ENCODE results near the gene TMC1.

TMC1 gene

GRCh38 chr9:72884508-72884907 lies 363.1 kb downstream of the TMC1 start:
- Histone ChIP-seq H3K27me3 (ENCODE audit: control insufficient read depth, insufficient read depth, low read length) (no peaks in the 10 kb centered on the region), H3K36me3 (ENCODE audit: control insufficient read depth, insufficient read depth, low read length) (no peaks in the 10 kb centered on the region), H3K4me3 (ENCODE audit: low read depth, low read length) (no peak overlapping the region), H3K79me2 (no peaks in the 10 kb centered on the region), H3K27ac (no peak overlapping the region), H3K9me3 (ENCODE audit: control insufficient read depth, low read length) (no peaks in the 10 kb centered on the region), H3K4me2 (ENCODE audit: low read length) (no peak overlapping the region), H3K9ac (no peak overlapping the region), H2AFZ (no peak overlapping the region), H3K4me1 (no peaks in the 10 kb centered on the region)
- TF ChIP-seq CTCF (IDR thresholded peaks at IDR 0.05): no peak

Data from parathyroid adenoma (tissue), 2 donors.